ENCODE data around the gene KLHL18.
"Not testable (repeated sequence)": the region's sequence is repeated elsewhere in the genome, so short reads cannot be mapped to it uniquely, and the experiment has no call there.

KLHL18 gene

DNA sequence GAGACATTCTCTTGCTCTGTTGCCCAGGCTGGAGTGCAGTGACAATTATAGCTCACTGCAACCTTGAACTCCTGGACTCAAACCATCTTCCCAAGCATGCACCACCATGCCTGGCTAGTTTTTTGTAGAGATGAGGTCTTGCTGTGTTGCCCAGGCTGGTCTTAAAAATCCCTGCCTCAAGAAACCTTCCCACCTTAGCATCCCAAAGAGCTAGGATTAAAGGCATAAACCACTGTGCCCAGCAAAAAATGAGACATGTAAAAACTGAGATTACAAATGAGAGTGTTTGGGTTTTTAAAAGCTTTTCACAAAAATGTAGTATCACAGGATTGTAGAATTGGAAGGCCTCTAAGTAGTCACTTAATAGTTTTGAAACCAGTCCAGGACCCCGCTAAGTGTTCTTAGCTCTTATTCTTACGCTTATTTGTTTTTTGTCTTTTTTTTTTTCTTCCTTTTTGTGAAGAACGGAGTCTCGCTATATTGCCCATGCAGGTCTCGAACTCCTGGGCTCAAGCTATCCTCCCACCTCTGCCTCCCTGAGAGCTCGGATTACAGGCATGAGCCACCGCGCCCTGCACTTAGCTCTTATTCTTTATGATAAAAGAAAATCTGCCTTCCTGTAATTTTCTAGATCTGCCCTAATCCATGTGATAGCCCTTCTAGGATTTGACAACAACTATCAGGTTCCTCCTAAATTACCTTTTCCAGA is 31.5 kb downstream of the KLHL18 start:
- no peak for DNase-seq (ENCODE audit: low spot score)

DNA sequence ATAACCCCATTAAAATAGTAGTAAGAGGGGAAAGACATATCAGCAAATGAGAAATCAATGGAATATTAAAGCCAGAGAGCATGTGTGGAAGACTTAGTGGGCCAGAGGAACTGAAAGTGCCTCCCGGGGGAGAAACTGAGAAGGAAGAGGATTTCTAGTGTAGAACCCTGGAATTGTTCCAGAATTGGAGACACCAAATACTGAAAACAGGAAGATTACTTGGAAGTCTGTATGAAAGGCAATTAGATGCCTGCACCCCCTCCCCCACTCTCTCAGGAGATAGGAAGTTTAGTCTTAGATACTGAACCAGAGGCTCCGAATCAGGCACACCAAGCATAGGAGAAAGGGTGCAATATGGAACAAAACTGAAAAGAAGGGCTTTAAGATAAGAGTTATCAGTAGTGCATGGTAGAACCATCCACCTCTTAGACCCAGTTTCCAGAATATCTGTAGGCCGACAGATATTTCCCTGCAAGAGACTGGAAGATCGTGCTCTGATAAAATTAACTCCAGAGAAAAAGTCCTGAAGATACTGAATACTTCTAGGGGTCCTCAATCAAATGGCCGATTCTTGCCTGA is 32.4 kb downstream of the KLHL18 start:
- no peak for DNase-seq (ENCODE audit: low spot score)

DNA sequence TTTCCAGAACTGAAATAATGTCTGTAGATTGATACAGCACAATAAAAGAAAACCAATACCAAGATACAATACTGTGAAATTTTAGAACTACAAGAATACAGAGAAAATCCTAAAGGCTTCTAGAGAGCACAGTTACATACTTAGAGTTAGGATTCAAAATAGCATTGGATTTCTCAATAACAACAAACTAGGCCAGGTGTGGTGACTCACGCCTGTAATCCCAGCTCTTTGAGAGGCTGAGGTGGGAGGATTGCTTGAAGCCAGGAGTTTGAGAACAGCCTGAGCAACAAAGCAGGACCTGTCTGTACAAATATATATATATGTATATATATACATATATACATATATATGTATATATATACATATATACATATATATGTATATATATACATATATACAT is 33.4 kb downstream of the KLHL18 start:
- not testable (repeated sequence) for DNase-seq (ENCODE audit: low spot score)

DNA sequence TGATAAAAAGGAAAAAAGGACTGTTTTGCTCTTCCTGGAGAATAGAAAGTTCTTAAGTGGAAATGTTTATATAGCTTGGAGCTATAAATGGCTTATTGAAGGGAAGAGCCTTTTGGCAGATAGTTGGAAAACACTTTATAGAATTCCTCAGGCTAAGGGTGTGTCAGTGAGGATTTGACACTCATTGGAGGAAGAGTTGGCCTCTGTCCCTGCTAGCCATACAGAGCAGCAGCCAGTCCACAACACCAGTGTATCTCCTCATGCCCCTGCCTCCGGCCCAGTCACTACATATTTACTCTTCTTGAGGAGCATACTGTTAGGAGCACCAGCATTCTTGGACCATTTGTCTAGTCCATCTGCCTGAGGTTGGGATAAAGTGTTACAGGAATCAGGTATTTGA is 36.2 kb downstream of the KLHL18 start:
- no peak for DNase-seq (ENCODE audit: low spot score)

DNA sequence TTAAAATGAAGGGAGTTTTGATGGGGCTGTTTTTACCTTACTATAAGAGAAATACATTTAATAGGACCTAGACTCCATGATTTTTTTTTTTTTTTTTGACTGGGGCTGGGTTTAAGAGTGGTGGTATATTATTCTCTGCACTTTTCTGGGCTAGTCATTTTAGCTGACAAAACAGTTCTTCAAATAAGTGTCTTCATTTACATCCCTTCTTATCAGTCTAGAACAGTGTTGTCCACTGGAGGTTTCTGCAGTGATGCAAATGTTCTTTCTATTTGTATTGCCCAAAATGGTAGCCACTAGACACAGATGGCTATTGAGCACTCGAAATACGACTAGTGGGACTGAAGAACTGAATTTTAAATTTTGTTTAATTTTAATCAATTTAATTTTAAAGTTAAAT is 37.2 kb downstream of the KLHL18 start:
- no peak for DNase-seq (ENCODE audit: low spot score)

DNA sequence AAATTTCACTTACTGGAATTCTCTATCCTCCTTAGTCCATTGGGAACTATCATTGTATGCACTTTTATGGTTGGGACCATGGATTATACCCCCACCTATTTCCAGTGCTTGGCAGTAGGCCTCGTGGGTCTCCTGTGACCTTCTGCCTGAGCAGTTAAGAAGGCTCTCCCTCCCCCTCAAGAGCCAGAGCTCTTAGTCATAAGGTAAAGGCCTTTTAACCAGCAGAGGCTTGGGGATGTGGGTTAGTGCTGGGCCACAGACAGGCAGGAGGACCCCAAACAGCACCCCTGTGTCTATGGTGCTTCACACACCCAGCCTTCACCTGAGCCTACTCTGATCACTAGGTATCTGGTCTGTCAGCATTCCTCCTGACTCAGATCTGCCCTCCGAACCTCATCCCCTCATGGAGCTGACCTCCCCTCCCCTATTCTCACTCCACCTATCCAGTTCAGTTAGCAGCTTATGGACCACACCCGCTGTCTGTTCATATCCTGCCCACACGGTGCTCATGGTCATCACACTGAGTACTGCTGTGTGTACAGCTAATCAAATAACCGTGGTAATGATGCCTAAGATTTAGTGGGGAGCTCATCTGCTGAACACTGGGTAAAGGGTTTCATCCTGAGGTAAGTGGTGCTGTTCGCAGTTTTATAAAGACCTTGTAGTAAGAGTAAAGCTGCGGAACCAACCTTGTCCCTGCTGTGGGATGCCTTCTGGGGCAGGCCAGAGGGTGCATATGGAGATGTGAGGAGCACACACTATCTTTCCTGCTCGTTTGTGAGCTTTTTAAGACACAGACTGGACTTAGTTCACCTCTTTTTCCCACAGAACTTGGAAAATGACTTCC is 40.9 kb downstream of the KLHL18 start:
- no peak for DNase-seq (ENCODE audit: low spot score)

DNA sequence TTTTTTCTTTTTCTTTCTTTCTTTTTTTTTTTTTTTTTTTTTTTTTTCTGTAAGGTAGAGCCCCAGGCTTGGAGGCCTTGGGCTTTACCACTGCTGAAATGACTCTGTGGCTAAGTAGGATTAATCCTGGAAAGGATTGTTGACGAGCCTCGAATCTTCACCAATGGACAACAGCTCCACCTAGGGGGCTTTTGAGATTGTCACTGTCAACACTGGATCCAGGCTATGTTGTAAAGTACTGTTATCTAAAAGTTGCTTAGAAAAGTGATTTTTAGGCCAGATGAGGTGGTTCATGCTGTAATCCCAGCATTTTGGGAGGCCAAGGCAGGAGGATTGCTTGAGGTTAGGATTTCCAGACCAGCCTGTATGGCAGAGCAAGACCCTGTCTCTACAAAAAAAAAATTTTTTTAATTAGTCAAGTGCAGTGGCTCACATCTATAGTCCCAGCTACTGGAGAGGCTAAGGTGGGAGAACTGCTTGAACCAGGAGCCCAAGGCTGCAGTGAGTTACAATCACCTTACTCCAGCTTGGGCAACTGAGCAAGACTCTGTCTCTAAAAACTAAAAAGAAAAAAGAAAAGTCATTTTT is 41.6 kb downstream of the KLHL18 start:
- DNase-seq (ENCODE audit: low spot score): peak; percentile 46

DNA sequence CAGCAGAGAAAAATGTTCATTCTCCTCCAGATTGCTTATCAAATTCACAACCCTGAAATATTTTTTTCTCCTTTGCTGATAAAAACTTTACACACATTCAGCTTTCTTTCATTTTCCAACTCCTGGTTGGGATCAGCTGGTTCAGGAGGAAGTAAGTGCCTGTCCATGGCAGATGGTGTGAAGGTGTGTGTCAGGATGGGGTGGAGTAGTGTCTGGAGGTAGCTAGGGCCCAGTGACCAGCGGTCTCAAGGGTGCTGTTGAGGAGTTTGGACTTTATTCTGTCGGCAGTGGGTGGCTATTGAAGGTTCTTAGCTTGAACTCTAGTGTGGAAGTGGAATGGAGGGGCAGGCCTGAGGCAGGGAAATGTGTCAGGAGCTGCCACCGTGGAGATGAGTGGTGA is 51.2 kb downstream of the KLHL18 start:
- DNase-seq (ENCODE audit: low spot score): no peak

DNA sequence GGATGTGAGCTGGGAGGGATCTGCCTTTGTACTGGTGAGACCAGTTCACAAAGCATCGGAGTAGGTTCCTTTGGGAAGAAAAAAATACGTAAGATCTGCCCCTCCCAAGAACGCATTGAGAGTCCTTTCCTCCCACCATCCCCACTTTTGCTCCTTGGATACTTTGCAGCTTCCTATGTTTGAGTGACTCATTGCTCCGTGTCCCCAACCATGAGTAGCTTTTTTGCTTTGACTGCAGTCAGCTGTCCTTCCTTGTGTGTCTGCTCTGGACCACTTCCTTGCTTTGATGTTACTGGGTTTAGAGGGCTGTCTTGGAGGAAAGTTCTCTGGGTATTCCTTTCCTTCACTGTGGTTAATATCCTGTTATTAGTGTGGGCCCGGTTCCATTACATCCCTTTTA is 54.9 kb downstream of the KLHL18 start:
- DNase-seq (ENCODE audit: low spot score): no peak

DNA sequence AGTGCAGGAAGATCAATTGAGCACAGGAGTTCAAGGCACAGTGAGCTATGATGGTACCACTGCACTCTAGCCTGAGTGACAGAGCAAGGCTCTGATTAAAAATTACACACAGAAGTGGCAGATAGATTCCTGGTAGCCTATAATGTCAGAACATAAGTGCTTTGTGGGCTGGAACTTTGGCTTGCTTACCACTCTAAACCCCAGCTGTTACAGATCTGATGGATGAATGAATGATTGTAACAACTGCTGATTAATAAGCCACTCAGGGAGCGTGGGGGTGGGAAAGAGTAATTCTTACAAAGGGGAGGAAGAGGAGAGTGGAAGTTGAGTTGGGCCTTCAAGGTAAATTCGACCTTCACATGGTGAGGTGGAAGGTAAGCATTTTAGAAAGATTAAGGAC is 57.2 kb downstream of the KLHL18 start:
- no peak for DNase-seq (ENCODE audit: low spot score)

DNA sequence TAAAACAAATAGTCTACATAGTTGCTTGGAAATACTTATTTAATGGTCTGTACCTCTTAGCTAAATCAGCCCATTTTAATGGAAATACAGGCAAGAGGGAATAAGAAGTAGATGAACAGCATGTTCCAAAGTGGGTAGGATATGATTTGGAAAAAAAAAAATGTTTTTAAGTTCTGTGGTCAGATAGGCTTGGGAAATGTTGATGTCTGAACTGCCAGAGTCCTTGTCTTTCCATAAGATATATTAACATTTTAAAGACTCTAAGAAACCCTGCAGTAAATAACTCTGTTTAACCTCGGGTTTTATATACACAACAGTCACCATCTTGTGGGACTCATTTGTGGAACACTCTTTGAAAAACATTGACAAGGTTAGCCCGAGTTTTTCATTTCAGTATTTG is 58.1 kb downstream of the KLHL18 start:
- no peak for DNase-seq (ENCODE audit: low spot score)

DNA sequence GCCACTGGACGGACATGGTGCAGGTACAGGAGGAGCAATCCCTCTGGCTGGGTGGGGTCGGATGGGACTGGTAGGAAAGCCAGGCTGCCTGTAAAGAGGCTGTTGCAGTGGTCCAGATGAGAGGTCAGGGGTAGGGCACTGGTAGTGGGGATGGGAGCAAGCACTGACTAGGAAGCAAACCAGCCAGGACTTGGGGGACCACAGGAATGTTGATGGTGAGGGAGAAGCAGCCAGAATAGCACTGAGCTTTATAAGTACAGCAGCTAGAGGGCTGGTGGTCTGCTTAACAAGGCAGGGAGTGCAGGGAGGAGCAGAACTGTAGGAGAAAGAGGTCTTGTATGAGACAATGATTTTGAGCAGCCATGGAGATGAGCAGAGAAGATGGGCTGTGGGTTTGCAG is 59.4 kb downstream of the KLHL18 start:
- DNase-seq (ENCODE audit: low spot score): no peak

DNA sequence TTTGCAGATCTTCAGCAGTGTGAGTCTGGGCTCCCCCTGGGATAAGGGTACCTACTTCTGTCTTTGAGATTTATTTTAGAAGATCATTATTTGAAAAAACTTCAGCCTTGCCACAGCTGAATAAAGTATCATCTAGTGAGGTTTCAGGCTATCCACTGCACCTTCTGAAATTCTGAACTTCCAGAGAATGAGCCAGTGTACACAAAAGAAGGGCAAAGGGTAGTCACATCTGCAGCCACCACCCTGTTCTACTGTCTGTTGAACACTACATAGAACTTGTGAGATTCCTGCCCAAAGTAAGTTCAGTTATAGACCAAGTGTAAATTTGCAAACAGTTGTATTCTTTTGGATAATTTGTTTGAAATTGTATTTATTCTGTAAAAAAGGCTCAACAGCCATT is 60.1 kb downstream of the KLHL18 start:
- no peak for DNase-seq (ENCODE audit: low spot score)

DNA sequence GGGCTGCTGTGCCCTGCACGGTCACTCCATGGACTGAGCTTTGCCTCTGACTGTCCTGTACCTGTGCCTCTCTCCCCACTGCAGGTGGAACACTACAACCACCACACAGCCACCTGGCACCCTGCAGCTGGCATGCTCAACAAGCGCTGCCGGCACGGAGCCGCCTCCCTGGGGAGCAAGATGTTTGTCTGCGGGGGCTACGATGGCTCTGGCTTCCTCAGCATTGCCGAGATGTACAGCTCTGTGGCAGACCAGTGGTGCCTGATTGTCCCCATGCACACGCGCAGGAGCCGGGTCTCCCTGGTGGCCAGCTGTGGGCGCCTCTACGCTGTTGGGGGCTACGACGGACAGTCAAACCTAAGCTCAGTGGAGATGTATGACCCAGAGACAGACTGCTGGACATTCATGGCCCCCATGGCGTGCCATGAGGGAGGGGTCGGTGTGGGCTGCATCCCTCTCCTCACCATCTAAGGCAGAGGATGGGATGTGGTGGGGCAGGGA is 60.8 kb downstream of the KLHL18 start:
- DNase-seq (ENCODE audit: low spot score): no peak

DNA sequence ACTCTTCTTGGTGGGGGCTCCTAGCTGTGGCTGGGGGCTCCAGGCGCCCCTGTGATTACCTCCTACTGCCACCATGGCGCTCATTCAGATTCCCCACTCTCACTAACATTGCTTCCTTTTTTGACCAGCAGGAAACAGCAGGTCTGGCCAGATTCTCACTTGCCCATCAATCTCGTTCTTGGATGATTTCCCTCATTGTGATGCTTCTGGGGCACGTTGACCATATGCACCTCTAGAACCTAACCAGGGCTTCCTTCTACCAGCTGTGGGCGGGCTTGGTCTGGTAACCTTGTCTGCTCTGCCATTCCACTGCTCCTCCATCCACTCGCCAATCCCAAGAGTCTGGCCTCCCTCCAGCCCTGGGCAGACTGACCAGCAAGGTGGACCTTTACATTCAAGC is 62.2 kb downstream of the KLHL18 start:
- no peak for DNase-seq (ENCODE audit: low spot score)

DNA sequence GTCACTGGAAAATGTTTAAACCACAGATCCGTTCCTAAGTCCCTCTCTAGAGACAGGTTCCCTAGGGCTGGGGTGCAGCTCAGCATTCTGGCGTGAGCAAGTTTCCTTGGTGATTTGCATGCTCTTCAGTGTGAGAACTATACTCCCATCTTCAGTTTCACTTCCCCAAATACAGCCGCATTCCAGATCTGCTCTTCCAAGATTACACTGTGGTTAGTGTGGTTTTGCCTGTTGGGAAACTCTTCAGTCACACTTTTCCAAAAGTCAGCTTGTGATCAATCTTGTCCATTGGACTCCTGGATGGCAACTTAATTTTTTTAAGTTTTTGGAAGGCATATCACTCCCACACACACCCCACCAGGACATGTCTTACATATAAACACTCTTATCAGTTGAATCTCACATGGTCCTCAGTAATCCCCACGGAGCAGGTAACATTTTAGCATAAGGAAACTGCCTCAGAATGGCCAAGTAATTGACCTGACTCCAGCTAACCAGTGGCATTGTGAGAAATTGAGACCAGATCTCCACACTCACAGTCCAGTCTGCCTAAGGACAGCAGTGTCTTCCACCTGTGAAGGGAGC is 64.6 kb downstream of the KLHL18 start:
- DNase-seq (ENCODE audit: low spot score): no peak

DNA sequence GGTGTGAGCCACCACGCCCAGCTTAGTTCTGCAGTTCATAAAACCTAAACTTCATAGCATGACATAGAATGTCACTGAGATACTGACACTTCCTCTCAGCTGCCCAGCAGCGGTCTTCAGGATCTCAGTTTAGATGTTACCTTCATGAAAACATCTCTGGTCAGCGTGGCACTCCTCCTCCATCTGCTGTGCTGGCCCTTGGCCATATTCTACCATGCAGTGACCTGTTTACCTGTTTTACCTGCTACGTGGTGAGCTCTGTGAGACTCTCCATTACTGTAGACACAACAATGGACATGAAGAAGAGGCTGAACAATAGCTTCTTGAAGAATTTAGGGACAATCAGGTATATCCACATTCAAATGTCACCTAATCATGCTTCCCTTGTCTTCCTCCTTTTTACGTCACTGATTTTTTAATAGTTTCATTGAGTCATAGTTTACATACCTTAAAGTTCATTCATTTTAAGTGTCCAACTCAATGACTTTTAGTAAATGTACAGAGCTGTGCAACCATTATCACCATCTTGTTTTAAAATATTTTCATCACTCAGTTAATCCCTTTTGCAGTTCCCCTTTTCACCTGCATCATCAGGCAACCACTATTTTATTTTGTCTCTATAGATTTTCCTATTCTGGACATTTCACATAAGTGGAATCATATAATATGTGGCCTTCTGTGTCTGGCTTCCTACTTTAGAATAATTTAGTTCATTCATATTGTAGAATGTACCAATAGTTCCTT is 65.8 kb downstream of the KLHL18 start:
- no peak for DNase-seq (ENCODE audit: low spot score)

DNA sequence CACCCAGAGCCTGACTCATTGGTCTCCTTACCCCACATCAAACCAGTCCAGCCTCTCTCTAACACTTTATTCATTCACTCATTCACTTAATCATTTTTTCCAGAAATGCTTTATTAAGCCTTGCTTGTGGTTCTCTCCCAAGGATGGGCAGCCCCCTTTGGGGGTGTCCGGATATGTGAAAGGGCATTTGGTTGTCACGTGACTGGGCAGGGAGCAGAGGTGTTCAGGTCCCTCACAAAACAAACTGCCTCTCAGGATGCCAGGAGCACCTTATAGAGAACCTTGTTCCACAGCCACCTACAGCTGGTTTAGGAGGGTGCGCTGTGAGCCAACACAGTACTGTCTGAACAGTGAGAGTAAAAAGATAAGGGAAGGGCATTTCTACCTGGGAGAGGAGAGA is 72.3 kb downstream of the KLHL18 start:
- no peak for DNase-seq (ENCODE audit: low spot score)

DNA sequence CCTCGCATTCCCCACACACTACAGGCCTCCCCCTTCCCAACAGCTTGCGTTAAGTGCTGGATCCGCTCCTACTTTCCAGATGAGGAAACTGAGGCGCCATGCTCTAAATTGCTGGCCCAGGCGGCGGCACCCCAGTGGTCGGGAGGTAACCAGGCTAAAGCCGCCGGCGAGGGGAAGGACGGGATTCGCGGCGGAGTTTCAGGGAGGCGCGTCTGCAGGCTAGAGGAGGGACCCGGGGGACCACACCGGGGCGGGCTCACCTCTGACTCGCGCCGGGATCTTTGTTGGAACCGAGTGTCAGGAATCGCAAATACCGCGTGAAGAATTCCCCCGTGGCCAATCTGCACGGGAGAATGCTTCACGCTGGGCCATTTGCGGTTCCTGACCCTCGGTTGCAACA is 73.5 kb downstream of the KLHL18 start:
- no peak for DNase-seq (ENCODE audit: low spot score)

DNA sequence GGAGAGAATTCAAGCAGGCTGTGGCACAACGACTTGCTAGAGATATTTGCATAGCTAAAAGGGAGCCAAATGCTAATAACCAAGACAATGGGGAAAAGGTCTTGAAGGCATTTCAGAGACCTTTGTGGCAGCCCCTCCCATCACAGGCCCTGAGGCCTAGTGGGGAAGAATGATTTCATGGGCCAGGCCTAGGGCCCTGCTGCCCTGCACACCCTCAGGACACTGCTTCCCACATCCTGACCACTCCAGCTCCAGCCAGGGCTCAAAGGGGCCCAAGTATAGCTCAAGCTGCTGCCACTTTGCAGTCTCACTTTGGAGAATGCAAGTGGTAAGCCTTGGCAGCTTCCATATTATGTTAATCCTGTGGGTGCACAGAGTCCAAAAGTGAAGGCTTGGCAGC is 76.6 kb downstream of the KLHL18 start:
- DNase-seq (ENCODE audit: low spot score): no peak

DNA sequence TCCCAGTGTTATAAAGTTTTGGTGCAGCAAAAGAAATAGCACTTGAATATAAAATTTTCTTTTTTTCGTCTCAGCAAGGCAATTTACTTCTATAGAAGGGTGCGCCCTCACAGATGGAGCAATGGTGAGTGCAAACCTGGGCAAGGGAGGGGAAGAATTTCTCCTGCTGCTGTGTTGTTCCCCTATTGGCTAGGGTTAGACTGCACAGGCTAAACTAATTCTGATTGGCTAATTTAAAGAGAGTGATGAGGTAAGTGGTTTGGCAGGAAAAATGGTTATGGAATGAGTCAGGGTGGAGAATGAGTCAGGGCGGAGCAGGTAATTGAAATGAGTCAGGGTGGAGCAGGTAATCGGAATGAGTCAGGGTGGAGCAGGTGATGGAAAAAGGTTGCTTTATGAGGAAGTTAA is 77.4 kb downstream of the KLHL18 start:
- DNase-seq (ENCODE audit: low spot score): peak; percentile 31

DNA sequence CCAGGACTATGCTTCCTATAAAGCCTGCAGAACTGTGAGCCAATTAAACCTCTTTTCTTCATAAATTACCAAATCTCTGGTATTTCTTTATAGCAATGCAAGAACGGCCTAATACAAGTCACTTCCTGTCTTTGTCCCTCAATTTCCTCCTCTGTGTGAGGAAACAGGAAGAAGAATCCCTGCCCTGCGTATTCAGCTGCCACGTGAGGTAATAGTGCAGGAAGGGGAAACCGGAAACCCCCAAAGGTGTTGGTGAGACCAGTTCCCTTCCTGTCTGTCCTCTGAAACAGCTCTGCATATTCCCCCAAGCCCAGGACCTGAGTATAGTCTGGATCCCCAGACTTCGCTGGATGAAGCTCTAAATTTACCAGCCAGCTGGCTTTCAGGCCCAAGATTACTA is 80.0 kb downstream of the KLHL18 start:
- DNase-seq (ENCODE audit: low spot score): no peak
